ENCODE data around the gene TNC.

Gene TNC

DNA sequence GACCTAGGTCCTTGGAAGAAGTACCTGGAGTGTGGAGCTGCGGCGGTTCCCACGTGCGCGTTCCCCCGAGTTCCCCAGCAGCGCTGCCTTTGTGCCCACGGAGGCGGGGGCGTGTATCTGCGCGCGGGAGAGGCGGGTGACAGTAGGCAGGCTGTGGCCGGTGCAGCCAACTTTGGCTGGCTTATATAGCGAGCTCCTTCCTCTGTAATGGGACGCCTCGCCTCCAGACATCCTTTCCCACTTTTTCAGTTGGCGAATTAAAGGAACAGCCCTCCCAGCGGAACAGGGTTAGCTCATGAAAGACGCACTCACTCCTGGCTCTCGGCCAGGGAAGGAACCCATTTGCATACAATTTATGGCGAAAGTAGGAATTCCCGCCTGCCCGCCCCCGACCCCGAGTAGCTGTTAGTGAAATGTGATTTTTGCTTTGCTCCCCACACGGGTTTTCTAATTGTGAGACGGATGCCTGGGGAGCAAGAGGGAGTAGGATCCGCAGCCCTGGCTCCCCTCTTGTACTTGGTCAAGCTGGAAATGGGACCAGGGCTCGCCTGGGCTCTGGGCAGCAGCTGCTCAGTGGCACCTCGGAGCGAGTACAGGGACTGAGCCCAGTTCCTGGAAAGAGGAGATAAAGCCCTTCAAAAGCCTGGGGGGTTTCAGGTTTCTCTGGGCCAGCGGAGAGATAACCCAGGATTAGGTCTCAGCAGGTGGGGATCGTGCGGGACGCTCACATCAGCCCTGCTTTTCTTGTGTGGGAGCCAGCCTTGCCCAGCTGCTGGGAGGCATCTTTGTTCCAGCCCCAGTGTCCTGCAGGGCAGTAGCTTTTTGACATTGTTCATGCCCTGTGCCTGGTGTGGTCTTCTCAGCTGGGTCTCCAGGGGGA is at the start of gene TNC:
Gene TNC, minus strand, starts transcription at position 159 of the 880 bp plus-strand sequence. CDS start 27,139 bp downstream, outside the sequence.
- peak within 1 kb of the TSS; percentile 40 for H3K4me3 ChIP-seq (replicated peaks; ENCODE audit: low read depth, low read length)
- peak; percentile 85 for DNase-seq (ENCODE audit: low read depth)
- no peak for TF ChIP-seq CTCF (IDR thresholded peaks at IDR 0.05; ENCODE audit: low read length, missing control alignments)

- DNase-seq (ENCODE audit: low read depth): peak; percentile 58
- no peak for TF ChIP-seq CTCF (IDR thresholded peaks at IDR 0.05; ENCODE audit: low read length, missing control alignments)
- no peak overlapping the region for H3K4me3 ChIP-seq (replicated peaks; ENCODE audit: low read depth, low read length)
Measured at GRCh38 chr9:115167175-115167574, 49.2 kb upstream of the TNC start.

DNA sequence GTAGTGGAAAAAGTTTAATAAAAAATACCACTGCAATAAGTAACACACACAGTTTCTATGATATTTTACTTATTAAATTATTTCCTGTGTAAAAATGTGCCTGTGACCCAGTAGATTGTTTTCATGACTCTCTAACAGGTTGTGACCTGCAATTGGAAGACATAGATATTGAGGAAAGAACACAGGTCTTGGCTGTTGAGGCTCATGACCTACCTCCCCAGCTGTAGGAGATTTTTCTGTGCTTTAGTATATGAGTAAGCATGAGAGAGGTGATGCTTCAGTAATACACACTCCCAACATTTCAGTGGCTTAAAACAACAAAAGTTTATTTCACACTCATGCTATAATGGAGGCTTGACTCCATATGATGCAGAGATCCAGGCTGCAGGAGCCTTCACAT is 47.3 kb upstream of the TNC start:
- TF ChIP-seq CTCF (IDR thresholded peaks at IDR 0.05; ENCODE audit: low read length, missing control alignments): no peak
- H3K4me3 ChIP-seq (replicated peaks; ENCODE audit: low read depth, low read length): no peak overlapping the region
- DNase-seq (ENCODE audit: low read depth): no peak

GRCh38 chr9:115164511-115164974 is 46.6 kb upstream of the TNC start:
- no peak for TF ChIP-seq CTCF (IDR thresholded peaks at IDR 0.05; ENCODE audit: low read length, missing control alignments)
- H3K4me3 ChIP-seq (replicated peaks; ENCODE audit: low read depth, low read length): no peak overlapping the region
- peak; percentile 28 for DNase-seq (ENCODE audit: low read depth)

DNA sequence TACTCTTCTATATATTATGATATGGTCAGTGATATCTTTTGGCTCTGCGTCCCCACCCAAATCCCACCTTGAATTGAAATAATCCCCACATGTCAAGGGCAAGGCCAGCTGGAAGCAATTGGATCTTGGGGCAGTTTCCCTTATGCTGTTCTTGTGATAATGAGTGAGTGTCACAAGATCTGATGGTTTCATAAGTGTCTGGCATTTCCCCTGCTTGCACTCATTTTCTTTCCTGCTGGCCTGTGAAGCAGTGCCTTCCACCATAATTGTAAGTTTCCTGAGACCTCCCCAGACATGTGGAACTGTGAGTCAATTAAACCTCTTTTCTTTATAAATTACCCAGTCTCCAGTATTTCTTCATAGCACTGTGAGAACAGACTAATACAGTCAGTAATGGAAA is 45.0 kb upstream of the TNC start:
- no peak overlapping the region for H3K4me3 ChIP-seq (replicated peaks; ENCODE audit: low read depth, low read length)
- TF ChIP-seq CTCF (IDR thresholded peaks at IDR 0.05; ENCODE audit: low read length, missing control alignments): no peak
- DNase-seq (ENCODE audit: low read depth): no peak

- DNase-seq (ENCODE audit: low read depth): no peak
- H3K4me3 ChIP-seq (replicated peaks; ENCODE audit: low read depth, low read length): no peak overlapping the region
- no peak for TF ChIP-seq CTCF (IDR thresholded peaks at IDR 0.05; ENCODE audit: low read length, missing control alignments)
Measured at GRCh38 chr9:115161446-115161845, 43.5 kb upstream of the TNC start.

Data from fibroblast of pulmonary artery (primary cell).